ENCODE measurements around the gene PTPN22.

Gene PTPN22

DNA sequence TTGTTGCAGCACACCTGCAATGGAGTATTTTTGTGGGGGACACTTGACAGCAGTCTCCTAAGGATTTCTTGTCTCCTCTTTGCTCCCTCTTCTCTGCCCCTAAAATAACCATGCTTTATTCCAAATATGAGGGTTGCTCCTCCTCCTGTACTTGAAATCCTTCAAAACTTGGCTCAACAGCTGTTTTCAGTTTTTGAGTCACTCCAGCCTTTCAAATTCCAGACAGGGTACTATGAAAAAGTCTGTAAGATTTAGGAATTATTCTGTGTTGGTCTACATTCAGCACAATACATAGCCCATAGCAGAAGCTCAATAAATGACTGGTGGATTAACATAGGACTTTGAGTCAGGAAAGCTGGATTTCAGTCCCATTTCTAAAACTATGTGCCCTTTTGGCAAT, 27.6 kb upstream of the PTPN22 start:
- TF ChIP-seq, protein P1, sequence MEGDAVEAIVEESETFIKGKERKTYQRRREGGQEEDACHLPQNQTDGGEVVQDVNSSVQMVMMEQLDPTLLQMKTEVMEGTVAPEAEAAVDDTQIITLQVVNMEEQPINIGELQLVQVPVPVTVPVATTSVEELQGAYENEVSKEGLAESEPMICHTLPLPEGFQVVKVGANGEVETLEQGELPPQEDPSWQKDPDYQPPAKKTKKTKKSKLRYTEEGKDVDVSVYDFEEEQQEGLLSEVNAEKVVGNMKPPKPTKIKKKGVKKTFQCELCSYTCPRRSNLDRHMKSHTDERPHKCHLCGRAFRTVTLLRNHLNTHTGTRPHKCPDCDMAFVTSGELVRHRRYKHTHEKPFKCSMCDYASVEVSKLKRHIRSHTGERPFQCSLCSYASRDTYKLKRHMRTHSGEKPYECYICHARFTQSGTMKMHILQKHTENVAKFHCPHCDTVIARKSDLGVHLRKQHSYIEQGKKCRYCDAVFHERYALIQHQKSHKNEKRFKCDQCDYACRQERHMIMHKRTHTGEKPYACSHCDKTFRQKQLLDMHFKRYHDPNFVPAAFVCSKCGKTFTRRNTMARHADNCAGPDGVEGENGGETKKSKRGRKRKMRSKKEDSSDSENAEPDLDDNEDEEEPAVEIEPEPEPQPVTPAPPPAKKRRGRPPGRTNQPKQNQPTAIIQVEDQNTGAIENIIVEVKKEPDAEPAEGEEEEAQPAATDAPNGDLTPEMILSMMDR (IDR thresholded peaks at IDR 0.05; ENCODE audit: insufficient read depth, low read length, poor library complexity, severe bottlenecking): no peak
- TF ChIP-seq EZH2phosphoT487 (conservative IDR thresholded peaks at IDR 0.05; ENCODE audit: low read length): no peak
- no peak overlapping the region for H2AFZ ChIP-seq (ENCODE audit: low read depth, low read length, severe bottlenecking)
- no peak overlapping the region for H3K27ac ChIP-seq (ENCODE audit: low read depth, low read length)
- H3K9me3 ChIP-seq (ENCODE audit: insufficient read depth, low read length): no peaks in the 10 kb centered on the region
- H4K20me1 ChIP-seq (ENCODE audit: low read depth, low read length): no peaks in the 10 kb centered on the region
- H3K9ac ChIP-seq (ENCODE audit: low read length): no peak overlapping the region
- peaks cover 22% of the 10 kb centered on the region for H3K36me3 ChIP-seq (ENCODE audit: low read length)
- H3K27me3 ChIP-seq (ENCODE audit: low read length): no peaks in the 10 kb centered on the region
- H3K9me2 ChIP-seq (replicated peaks; ENCODE audit: insufficient read depth, low read length): no peaks in the 10 kb centered on the region
- no peak overlapping the region for H3K4me3 ChIP-seq (ENCODE audit: insufficient read depth, low read length, poor library complexity, severe bottlenecking)
- H3F3A ChIP-seq (ENCODE audit: insufficient read depth): 0 out of 2 replicates have a peak, but pooled peaks cover under 1% of the 10 kb centered on the region
- peaks cover 16% of the 10 kb centered on the region for H3K79me2 ChIP-seq (ENCODE audit: insufficient read depth, low read length)
- no peak overlapping the region for H3K4me2 ChIP-seq (ENCODE audit: low read depth, low read length, poor library complexity, severe bottlenecking)

DNA sequence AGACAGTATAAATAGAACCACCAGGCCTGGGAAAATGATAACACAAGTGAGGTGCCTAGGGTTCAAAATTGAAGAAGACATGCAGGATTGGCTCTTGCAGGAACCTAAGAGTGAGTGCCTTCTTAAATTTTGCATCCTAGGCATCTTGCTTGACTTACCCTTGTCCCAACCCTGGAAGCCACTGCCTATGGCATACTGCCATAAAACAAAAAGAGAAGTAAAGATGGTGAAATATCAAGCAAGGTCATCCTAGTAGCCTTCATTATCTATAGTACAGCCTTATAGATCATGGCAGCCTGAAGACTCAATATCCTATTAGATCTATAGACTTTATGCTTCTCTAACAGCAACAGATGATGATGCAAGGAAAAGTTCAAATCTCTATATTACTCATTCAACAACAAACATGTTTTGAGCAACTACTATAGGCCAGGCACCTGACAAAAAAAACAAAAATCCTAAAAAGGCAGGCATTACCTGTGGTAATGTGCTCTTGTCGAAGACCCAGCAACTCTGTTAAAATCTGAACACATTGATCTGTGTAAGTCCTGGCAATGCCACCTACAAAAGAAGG, 26.8 kb upstream of the PTPN22 start:
- no peak overlapping the region for H2AFZ ChIP-seq (ENCODE audit: low read depth, low read length, severe bottlenecking)
- H3K27ac ChIP-seq (ENCODE audit: low read depth, low read length): no peak overlapping the region
- H3K27me3 ChIP-seq (ENCODE audit: low read length): no peaks in the 10 kb centered on the region
- 0 out of 2 replicates have a peak, but pooled peaks cover 4% of the 10 kb centered on the region for H3F3A ChIP-seq (ENCODE audit: insufficient read depth)
- no peak for TF ChIP-seq EZH2phosphoT487 (conservative IDR thresholded peaks at IDR 0.05; ENCODE audit: low read length)
- TF ChIP-seq, protein P1 (IDR thresholded peaks at IDR 0.05; ENCODE audit: insufficient read depth, low read length, poor library complexity, severe bottlenecking): no peak
- H3K9ac ChIP-seq (ENCODE audit: low read length): no peak overlapping the region
- peaks cover 8% of the 10 kb centered on the region; the same call in 1 of the 2 replicates for H3K79me2 ChIP-seq (ENCODE audit: insufficient read depth, low read length)
- no peaks in the 10 kb centered on the region for H3K9me2 ChIP-seq (replicated peaks; ENCODE audit: insufficient read depth, low read length)
- no peaks in the 10 kb centered on the region for H4K20me1 ChIP-seq (ENCODE audit: low read depth, low read length)
- H3K36me3 ChIP-seq (ENCODE audit: low read length): peaks cover 24% of the 10 kb centered on the region
- no peaks in the 10 kb centered on the region for H3K9me3 ChIP-seq (ENCODE audit: insufficient read depth, low read length)
- no peak overlapping the region for H3K4me2 ChIP-seq (ENCODE audit: low read depth, low read length, poor library complexity, severe bottlenecking)
- H3K4me3 ChIP-seq (ENCODE audit: insufficient read depth, low read length, poor library complexity, severe bottlenecking): no peak overlapping the region

DNA sequence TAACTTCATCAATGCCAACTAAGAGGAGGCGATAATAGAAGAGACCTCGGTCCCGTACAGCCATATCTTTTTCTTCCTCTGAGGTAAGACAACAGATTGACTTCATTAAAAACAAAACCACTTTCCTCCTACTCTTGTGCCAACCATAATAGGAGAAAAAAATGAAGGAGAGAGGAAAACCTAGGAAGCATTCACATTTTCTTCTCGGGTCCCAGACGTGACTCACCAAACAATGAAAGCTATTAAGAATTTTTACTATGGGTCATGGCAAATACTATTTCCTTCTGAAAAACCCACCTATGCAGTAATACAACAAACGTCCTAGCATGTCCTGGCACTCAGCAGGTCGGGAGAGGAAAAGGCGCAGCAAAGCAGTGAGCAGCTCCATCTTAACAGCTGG, 24.4 kb upstream of the PTPN22 start:
- H2AFZ ChIP-seq (ENCODE audit: low read depth, low read length, severe bottlenecking): no peak overlapping the region
- no peaks in the 10 kb centered on the region for H3K9me3 ChIP-seq (ENCODE audit: insufficient read depth, low read length)
- H3K27ac ChIP-seq (ENCODE audit: low read depth, low read length): no peak overlapping the region
- 0 out of 2 replicates have a peak, but pooled peaks cover 4% of the 10 kb centered on the region for H3F3A ChIP-seq (ENCODE audit: insufficient read depth)
- no peak overlapping the region for H3K4me2 ChIP-seq (ENCODE audit: low read depth, low read length, poor library complexity, severe bottlenecking)
- no peaks in the 10 kb centered on the region for H3K9me2 ChIP-seq (replicated peaks; ENCODE audit: insufficient read depth, low read length)
- no peak for TF ChIP-seq EZH2phosphoT487 (conservative IDR thresholded peaks at IDR 0.05; ENCODE audit: low read length)
- TF ChIP-seq, protein P1 (IDR thresholded peaks at IDR 0.05; ENCODE audit: insufficient read depth, low read length, poor library complexity, severe bottlenecking): no peak
- H4K20me1 ChIP-seq (ENCODE audit: low read depth, low read length): no peaks in the 10 kb centered on the region
- H3K79me2 ChIP-seq (ENCODE audit: insufficient read depth, low read length): no peaks in the 10 kb centered on the region
- no peaks in the 10 kb centered on the region for H3K27me3 ChIP-seq (ENCODE audit: low read length)
- peaks cover 24% of the 10 kb centered on the region for H3K36me3 ChIP-seq (ENCODE audit: low read length)
- H3K9ac ChIP-seq (ENCODE audit: low read length): no peak overlapping the region
- H3K4me3 ChIP-seq (ENCODE audit: insufficient read depth, low read length, poor library complexity, severe bottlenecking): no peak overlapping the region

All from SU-DHL-6 (cell line).